ENCODE results near the gene TPD52L1.

TPD52L1 gene

GRCh38 chr6:125306756-125307149, 153.2 kb downstream of the TPD52L1 start:
- no peak for TF ChIP-seq CTCF (conservative IDR thresholded peaks at IDR 0.05; ENCODE audit: control insufficient read depth, insufficient read depth, low read depth, low read length)
- DNase-seq (ENCODE audit: low read depth) = no peak
- no peak overlapping the region for H3K4me3 ChIP-seq (ENCODE audit: control insufficient read depth, low read depth, low read length)

- peak; percentile 12 for DNase-seq (ENCODE audit: low read depth)
These were observed 153.7 kb downstream of the TPD52L1 start for GRCh38 chr6:125307150-125307838.

GRCh38 chr6:125307964-125308615, 154.5 kb downstream of the TPD52L1 start:
- DNase-seq (ENCODE audit: low read depth) = no peak
- no peak for TF ChIP-seq CTCF (conservative IDR thresholded peaks at IDR 0.05; ENCODE audit: control insufficient read depth, insufficient read depth, low read depth, low read length)
- no peak overlapping the region for H3K4me3 ChIP-seq (ENCODE audit: control insufficient read depth, low read depth, low read length)

More at GRCh38 chr6:125307150-125307838, 153.7 kb downstream of the TPD52L1 start:
- TF ChIP-seq CTCF (conservative IDR thresholded peaks at IDR 0.05; ENCODE audit: control insufficient read depth, insufficient read depth, low read depth, low read length) = no peak
- H3K4me3 ChIP-seq (ENCODE audit: control insufficient read depth, low read depth, low read length) = no peak overlapping the region

GRCh38 chr6:125310994-125311649, 157.5 kb downstream of the TPD52L1 start:
- H3K4me3 ChIP-seq (ENCODE audit: control insufficient read depth, low read depth, low read length) = no peak overlapping the region
- peak; percentile 77 for TF ChIP-seq CTCF (conservative IDR thresholded peaks at IDR 0.05; ENCODE audit: control insufficient read depth, insufficient read depth, low read depth, low read length)
- DNase-seq (ENCODE audit: low read depth) = peak; percentile 70

GRCh38 chr6:125312478-125312877, 158.9 kb downstream of the TPD52L1 start:
- peak; percentile 28 for DNase-seq (ENCODE audit: low read depth)
- no peak overlapping the region for H3K4me3 ChIP-seq (ENCODE audit: control insufficient read depth, low read depth, low read length)
- TF ChIP-seq CTCF (conservative IDR thresholded peaks at IDR 0.05; ENCODE audit: control insufficient read depth, insufficient read depth, low read depth, low read length) = no peak

GRCh38 chr6:125312950-125313349, 159.4 kb downstream of the TPD52L1 start:
- DNase-seq (ENCODE audit: low read depth) = no peak
- no peak for TF ChIP-seq CTCF (conservative IDR thresholded peaks at IDR 0.05; ENCODE audit: control insufficient read depth, insufficient read depth, low read depth, low read length)
- H3K4me3 ChIP-seq (ENCODE audit: control insufficient read depth, low read depth, low read length) = no peak overlapping the region

All from fibroblast of mammary gland (primary cell).